ENCODE data around the gene SCN9A. TPM values are rescaled to one million over a fixed set of nuclear protein-coding genes. Genes with fewer than 3 reads are reported as not detected.
"Not testable (repeated sequence)": the region's sequence is repeated elsewhere in the genome, so short reads cannot be mapped to it uniquely, and the experiment has no call there.

SCN9A gene
- total RNA-seq, 4 donors from 2014 or later = 0.51 to 3.5 (median 1.3) TPM

GRCh38 chr2:166413255-166413654 lies 37.5 kb upstream of the SCN9A start:
- DNase-seq (ENCODE audit: low spot score in 2 of 2) = no peak
- 72 to 73% methylated on average over 1 of the region's 1 CpG for WGBS, 2 donors
- no peak overlapping the region for H3K4me3 ChIP-seq (ENCODE audit: low read depth, poor library complexity, severe bottlenecking)
- intact Hi-C loops (cut with DNase I; ENCODE audit: low total_unique reads) = no loop called here
- no peak for TF ChIP-seq CTCF (IDR thresholded peaks at IDR 0.05)

- no peak for DNase-seq (ENCODE audit: low spot score in 2 of 2)
- WGBS, 2 donors = 60 to 65% methylated on average over 6 of the region's 6 CpGs
- no peak for TF ChIP-seq CTCF (IDR thresholded peaks at IDR 0.05)
- no peak for TF ChIP-seq POLR2A (IDR thresholded peaks at IDR 0.05)
- intact Hi-C loops (cut with DNase I; ENCODE audit: low total_unique reads) = no loop called here
- no peak overlapping the region for H3K4me3 ChIP-seq (ENCODE audit: low read depth, poor library complexity, severe bottlenecking)
These were observed 35.9 kb upstream of the SCN9A start for GRCh38 chr2:166411473-166412230.

- no peak overlapping the region for H3K4me3 ChIP-seq (ENCODE audit: low read depth, poor library complexity, severe bottlenecking)
- no peak for TF ChIP-seq CTCF (IDR thresholded peaks at IDR 0.05)
- no peak for TF ChIP-seq POLR2A (IDR thresholded peaks at IDR 0.05)
- intact Hi-C loops (cut with DNase I; ENCODE audit: low total_unique reads) = no loop called here
- WGBS, 2 donors = 67 to 68% methylated on average over 7 of the region's 7 CpGs
- no peak for DNase-seq (ENCODE audit: low spot score in 2 of 2)
These were observed 35.2 kb upstream of the SCN9A start for GRCh38 chr2:166410828-166411472.

- 79 to 85% methylated on average over 2 of the region's 2 CpGs for WGBS, 2 donors
- H3K4me3 ChIP-seq (ENCODE audit: low read depth, poor library complexity, severe bottlenecking); DNase-seq (ENCODE audit: low spot score in 2 of 2); intact Hi-C loops (cut with DNase I; ENCODE audit: low total_unique reads): not testable (repeated sequence)
These were observed 32.0 kb upstream of the SCN9A start for GRCh38 chr2:166407746-166408145.

DNA sequence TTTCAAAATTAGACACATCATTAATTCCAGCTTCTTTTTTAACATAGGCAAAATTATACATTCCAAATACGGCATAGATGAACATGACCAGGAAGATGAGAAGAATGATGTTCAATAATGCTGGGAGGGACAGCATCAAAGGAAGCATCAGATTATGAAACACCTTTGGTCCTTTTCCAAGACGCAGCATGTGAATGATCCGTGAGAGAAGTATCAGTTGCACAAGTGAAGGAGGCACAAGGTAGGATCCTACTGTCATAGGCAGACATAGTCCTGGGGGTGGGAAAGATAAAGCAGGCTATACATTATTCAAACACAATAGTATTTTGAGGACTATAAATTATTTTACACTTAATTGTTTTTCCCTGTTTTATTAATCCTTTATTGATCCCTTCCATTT lies 30.6 kb upstream of the SCN9A start:
- no peak for TF ChIP-seq CTCF (IDR thresholded peaks at IDR 0.05)
- TF ChIP-seq POLR2A (IDR thresholded peaks at IDR 0.05) = no peak
- no peak for DNase-seq (ENCODE audit: low spot score in 2 of 2)
- H3K4me3 ChIP-seq (ENCODE audit: low read depth, poor library complexity, severe bottlenecking) = no peak overlapping the region
- WGBS, 2 donors = 61 to 64% methylated on average over 3 of the region's 3 CpGs
- intact Hi-C loops (cut with DNase I; ENCODE audit: low total_unique reads) = no loop called here

- WGBS, 2 donors = 61 to 69% methylated on average over 6 of the region's 6 CpGs
- DNase-seq (ENCODE audit: low spot score in 2 of 2) = no peak
- intact Hi-C loops (cut with DNase I; ENCODE audit: low total_unique reads) = no loop called here
- no peak for TF ChIP-seq POLR2A (IDR thresholded peaks at IDR 0.05)
- no peak for TF ChIP-seq CTCF (IDR thresholded peaks at IDR 0.05)
- no peak overlapping the region for H3K4me3 ChIP-seq (ENCODE audit: low read depth, poor library complexity, severe bottlenecking)
These were observed 29.8 kb upstream of the SCN9A start for GRCh38 chr2:166405569-166405926.

Data from lower leg skin (tissue), 4 donors.